HEK293 (cell line): Measurements from ENCODE around the gene NCKAP5.

ENCODE experiments used
- CTCF ChIA-PET: fragments of 350-600 bp; formaldehyde crosslinking; extraction: SDS; loops from one replicate; lab custom pipeline; 2021; ENCODE audit warnings: antibody characterized with exemption; lab: Yijun Ruan, JAX
- POLR2A ChIA-PET: fragments of 300-600 bp; formaldehyde crosslinking; extraction: SDS; loops from one replicate; lab custom pipeline; 2020; ENCODE audit warnings: antibody characterized with exemption, inconsistent platforms; lab: Yijun Ruan, JAX
- H3K27ac ChIP-seq: fragments of 200-500 bp; sonication (Bioruptor generic); 2 replicates; pipeline ENCODE4 v1.5.1; 2014; ENCODE audit warnings: low read depth, low read length, control low read depth, inconsistent platforms; ENCODE audit errors: extremely low read depth
- H3K36me3 ChIP-seq, 2 experiments: fragments of 200-500 bp in 1 of 2; sonication (Bioruptor generic) in 1 of 2; 1 replicate in 1 of 2; 2 replicates in 1 of 2; pipeline ENCODE4 v1.5.1; 2014 to 2017; ENCODE audit warnings: inconsistent platforms in 2 of 2, low read length in 2 of 2; ENCODE audit not compliant: control insufficient read depth in 2 of 2, insufficient read depth in 1 of 2
- H3K4me1 ChIP-seq: fragments of 200-500 bp; sonication (Bioruptor generic); 2 replicates; pipeline ENCODE4 v1.5.1; 2014; ENCODE audit warnings: mild to moderate bottlenecking, low read length, inconsistent platforms; ENCODE audit not compliant: control insufficient read depth, insufficient read depth
- H3K4me3 ChIP-seq: 2 replicates; pipeline ENCODE4 v1.5.1; 2011; ENCODE audit warnings: low read depth, mild to moderate bottlenecking, control low read depth, low read length, moderate library complexity
- H3K9me3 ChIP-seq: fragments of 200-500 bp; sonication (Bioruptor generic); 2 replicates; pipeline ENCODE4 v1.5.1; 2014; ENCODE audit warnings: low read depth, low read length, inconsistent platforms; ENCODE audit not compliant: control insufficient read depth, insufficient read depth
- BCL11B ChIP-seq: fragments of 450-650 bp; formaldehyde crosslinking; IDR thresholded peaks from 2 replicates; pipeline ENCODE4 v1.5.1; 2016; ENCODE audit warnings: low read depth, missing biosample characterization, missing genetic modification characterization
- GLI2 ChIP-seq: fragments of 450-650 bp; formaldehyde crosslinking; IDR thresholded peaks from 2 replicates; pipeline ENCODE4; 2017; ENCODE audit warnings: missing biosample characterization, missing genetic modification characterization, low read depth, borderline replicate concordance
- GLI4 ChIP-seq: fragments of 450-650 bp; formaldehyde crosslinking; IDR thresholded peaks from 2 replicates; pipeline ENCODE4 v1.5.1; 2016; ENCODE audit warnings: missing biosample characterization, missing genetic modification characterization
- GLIS2 ChIP-seq: fragments of 450-650 bp; formaldehyde crosslinking; IDR thresholded peaks from 2 replicates; pipeline ENCODE4 v1.5.1; 2016; ENCODE audit warnings: missing biosample characterization, missing genetic modification characterization
- HOXD13 ChIP-seq: sonication (generic); formaldehyde crosslinking; IDR thresholded peaks from 2 replicates; pipeline ENCODE4 v1.8.0; 2022; ENCODE audit warnings: missing genetic modification reagents, borderline replicate concordance
- OVOL3 ChIP-seq: fragments of 450-650 bp; formaldehyde crosslinking; IDR thresholded peaks from 2 replicates; pipeline ENCODE4 v1.5.1; 2016; ENCODE audit warnings: missing biosample characterization, missing genetic modification characterization
- RBAK ChIP-seq: fragments of 450-650 bp; formaldehyde crosslinking; IDR thresholded peaks from 2 replicates; pipeline ENCODE4 v1.5.1; 2016; ENCODE audit warnings: missing biosample characterization, missing genetic modification characterization
- SCRT2 ChIP-seq: fragments of 450-650 bp; formaldehyde crosslinking; IDR thresholded peaks from 2 replicates; pipeline ENCODE4 v1.5.1; 2016; ENCODE audit warnings: missing biosample characterization, missing genetic modification characterization
- SP7 ChIP-seq: fragments of 450-650 bp; formaldehyde crosslinking; IDR thresholded peaks from 2 replicates; pipeline ENCODE4 v1.5.1; 2016; ENCODE audit warnings: missing biosample characterization, missing genetic modification characterization
- TCF7L2 ChIP-seq: IDR thresholded peaks from 2 replicates; pipeline ENCODE4 v1.6.1; 2011; ENCODE audit warnings: low read depth, mild to moderate bottlenecking, inconsistent platforms, low read length, moderate library complexity, borderline replicate concordance
- YY2 ChIP-seq: fragments of 450-650 bp; formaldehyde crosslinking; IDR thresholded peaks from 2 replicates; pipeline ENCODE4 v1.5.1; 2016; ENCODE audit warnings: missing biosample characterization, missing genetic modification characterization
- ZBTB8A ChIP-seq: fragments of 450-650 bp; formaldehyde crosslinking; IDR thresholded peaks from 2 replicates; pipeline ENCODE4 v1.5.1; 2016; ENCODE audit warnings: missing biosample characterization, missing genetic modification characterization
- ZEB2 ChIP-seq: fragments of 450-650 bp; formaldehyde crosslinking; IDR thresholded peaks from 2 replicates; pipeline ENCODE4 v1.5.1; 2016; ENCODE audit warnings: missing biosample characterization, missing genetic modification characterization
- ZNF169 ChIP-seq: fragments of 450-650 bp; formaldehyde crosslinking; IDR thresholded peaks from 2 replicates; pipeline ENCODE4 v1.5.1; 2016; ENCODE audit warnings: missing biosample characterization, missing genetic modification characterization
- ZNF175 ChIP-seq: fragments of 450-650 bp; formaldehyde crosslinking; IDR thresholded peaks from 2 replicates; pipeline ENCODE4 v1.5.1; 2016; ENCODE audit warnings: missing biosample characterization, missing genetic modification characterization
- ZNF184 ChIP-seq: fragments of 450-650 bp; IDR thresholded peaks from 2 replicates; pipeline ENCODE4 v1.5.1; 2018; ENCODE audit warnings: missing biosample characterization, mild to moderate bottlenecking, missing genetic modification characterization
- ZNF354C ChIP-seq: fragments of 450-650 bp; formaldehyde crosslinking; IDR thresholded peaks from 2 replicates; pipeline ENCODE4 v1.5.1; 2016; ENCODE audit warnings: missing biosample characterization, missing genetic modification characterization, low read depth, borderline replicate concordance
- ZNF37A ChIP-seq: fragments of 450-650 bp; IDR thresholded peaks from 2 replicates; pipeline ENCODE4 v1.5.1; 2018; ENCODE audit warnings: missing biosample characterization, missing genetic modification characterization
- ZNF394 ChIP-seq: fragments of 450-650 bp; formaldehyde crosslinking; IDR thresholded peaks from 2 replicates; pipeline ENCODE4 v1.5.1; 2016; ENCODE audit warnings: missing biosample characterization, missing genetic modification characterization, mild to moderate bottlenecking, moderate library complexity, borderline replicate concordance
- ZNF529 ChIP-seq: fragments of 450-650 bp; formaldehyde crosslinking; IDR thresholded peaks from 2 replicates; pipeline ENCODE4 v1.5.1; 2017; ENCODE audit warnings: missing genetic modification characterization, missing biosample characterization; ENCODE audit not compliant: insufficient replicate concordance
- ZNF544 ChIP-seq: fragments of 450-650 bp; formaldehyde crosslinking; IDR thresholded peaks from 2 replicates; pipeline ENCODE4 v1.5.0; 2017; ENCODE audit warnings: missing biosample characterization, missing genetic modification characterization
- ZNF548 ChIP-seq: fragments of 450-650 bp; formaldehyde crosslinking; IDR thresholded peaks from 2 replicates; pipeline ENCODE4 v1.5.1; 2016; ENCODE audit warnings: missing biosample characterization, missing genetic modification characterization
- ZNF596 ChIP-seq: fragments of 450-650 bp; IDR thresholded peaks from 2 replicates; pipeline ENCODE4 v1.5.0; 2018; ENCODE audit warnings: missing biosample characterization, mild to moderate bottlenecking, missing genetic modification characterization, moderate library complexity
- ZNF624 ChIP-seq: fragments of 450-650 bp; formaldehyde crosslinking; IDR thresholded peaks from 2 replicates; pipeline ENCODE4 v1.5.1; 2017; ENCODE audit warnings: missing biosample characterization, missing genetic modification characterization
- ZNF670 ChIP-seq: fragments of 450-650 bp; formaldehyde crosslinking; IDR thresholded peaks from 2 replicates; pipeline ENCODE4 v1.5.1; 2016; ENCODE audit warnings: missing biosample characterization, missing genetic modification characterization, low read depth
- ZNF791 ChIP-seq: fragments of 450-650 bp; formaldehyde crosslinking; IDR thresholded peaks from 2 replicates; pipeline ENCODE4 v1.5.1; 2016; ENCODE audit warnings: missing biosample characterization, missing genetic modification characterization
- ZNF843 ChIP-seq: fragments of 450-650 bp; formaldehyde crosslinking; IDR thresholded peaks from 2 replicates; pipeline ENCODE4 v1.5.1; 2016; ENCODE audit warnings: missing biosample characterization, missing genetic modification characterization
- TF ChIP-seq, protein P1 (sequence below): fragments of 450-650 bp; formaldehyde crosslinking; IDR thresholded peaks from 2 replicates; pipeline ENCODE4 v1.5.1; 2016; ENCODE audit warnings: missing biosample characterization, missing genetic modification characterization
- TF ChIP-seq, protein P2 (sequence below): fragments of 450-650 bp; IDR thresholded peaks from 2 replicates; pipeline ENCODE4 v1.5.1; 2018; ENCODE audit warnings: missing biosample characterization, mild to moderate bottlenecking, missing genetic modification characterization
- TF ChIP-seq, protein P3 (sequence below): fragments of 450-650 bp; formaldehyde crosslinking; IDR thresholded peaks from 2 replicates; pipeline ENCODE4 v1.5.1; 2016; ENCODE audit warnings: missing biosample characterization, missing genetic modification characterization, low read depth
- TF ChIP-seq, protein P4 (sequence below): fragments of 450-650 bp; formaldehyde crosslinking; conservative IDR thresholded peaks from 2 replicates; pipeline ENCODE4 v1.5.1; 2016; ENCODE audit warnings: low read depth, missing biosample characterization, missing genetic modification characterization

Gene NCKAP5

DNA sequence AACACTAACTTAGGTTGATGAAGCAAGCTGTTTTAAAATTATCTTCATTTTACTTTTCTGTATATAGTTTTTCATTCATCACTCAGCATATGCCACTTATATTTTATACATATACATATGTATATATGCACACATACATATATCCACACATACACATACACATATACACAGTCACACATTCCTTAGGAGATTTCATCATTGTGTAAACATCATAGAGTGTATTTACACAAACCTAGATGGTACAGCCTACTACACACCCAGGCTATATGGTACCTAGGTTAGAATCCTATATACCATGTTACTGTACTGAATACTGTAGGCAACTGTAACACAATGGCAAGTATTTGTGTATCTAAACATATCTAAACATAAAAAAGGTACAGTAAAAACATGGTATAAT lies 602.8 kb downstream of the NCKAP5 start:
- H3K27ac ChIP-seq, result no peak overlapping the region
- POLR2A ChIA-PET, result no interaction called here
- H3K9me3 ChIP-seq, result no peaks in the 10 kb centered on the region
- no peaks in the 10 kb centered on the region for H3K36me3 ChIP-seq
- H3K4me1 ChIP-seq, result no peaks in the 10 kb centered on the region
- no peak overlapping the region for H3K4me3 ChIP-seq
- CTCF ChIA-PET, result no interaction called here
- TF ChIP-seq BCL11B (tag by site-specific recombination), result no peak
- TF ChIP-seq ZBTB8A (tag by site-specific recombination), result no peak
- TF ChIP-seq ZNF596 (tag by site-specific recombination), result no peak
- TF ChIP-seq ZNF544, result no peak
- no peak for TF ChIP-seq TCF7L2
- no peak for TF ChIP-seq ZNF175
- no peak for TF ChIP-seq GLI4 (tag by site-specific recombination)
- TF ChIP-seq RBAK, result no peak
- no peak for TF ChIP-seq ZNF169 (tag by site-specific recombination)
- no peak for TF ChIP-seq OVOL3 (tag by site-specific recombination)
- TF ChIP-seq, protein P1, sequence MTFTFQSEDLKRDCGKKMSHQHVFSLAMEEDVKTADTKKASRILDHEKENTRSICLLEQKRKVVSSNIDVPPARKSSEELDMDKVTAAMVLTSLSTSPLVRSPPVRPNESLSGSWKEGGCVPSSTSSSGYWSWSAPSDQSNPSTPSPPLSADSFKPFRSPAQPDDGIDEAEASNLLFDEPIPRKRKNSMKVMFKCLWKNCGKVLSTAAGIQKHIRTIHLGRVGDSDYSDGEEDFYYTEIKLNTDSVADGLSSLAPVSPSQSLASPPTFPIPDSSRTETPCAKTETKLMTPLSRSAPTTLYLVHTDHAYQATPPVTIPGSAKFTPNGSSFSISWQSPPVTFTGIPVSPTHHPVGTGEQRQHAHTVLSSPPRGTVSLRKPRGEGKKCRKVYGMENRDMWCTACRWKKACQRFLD (tag by site-specific recombination), result no peak
- TF ChIP-seq ZNF624 (tag by site-specific recombination), result no peak
- no peak for TF ChIP-seq ZEB2 (tag by site-specific recombination)
- no peak for TF ChIP-seq ZNF354C (tag by site-specific recombination)
- TF ChIP-seq ZNF548 (tag by site-specific recombination), result no peak

DNA sequence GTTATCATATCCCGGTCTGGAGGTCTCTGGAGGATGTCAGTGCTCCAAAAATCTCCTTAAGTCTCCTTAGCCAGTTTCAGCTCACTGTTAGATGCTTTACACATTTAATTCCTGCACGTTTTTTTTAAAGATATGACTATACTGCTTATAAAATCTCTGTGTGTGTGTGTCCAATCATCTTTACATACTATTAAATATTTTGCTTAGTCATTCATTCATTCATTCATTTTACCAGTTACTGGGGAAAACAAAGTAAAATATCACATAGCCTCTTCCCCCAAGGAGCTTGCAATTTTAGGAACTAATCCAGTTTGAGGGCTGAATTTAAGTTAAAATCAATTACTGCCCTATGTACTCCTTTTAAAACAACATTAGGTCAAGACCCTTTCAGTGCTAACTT lies 605.1 kb downstream of the NCKAP5 start:
- H3K4me1 ChIP-seq, result no peaks in the 10 kb centered on the region
- no peaks in the 10 kb centered on the region for H3K9me3 ChIP-seq
- H3K4me3 ChIP-seq, result no peak overlapping the region
- TF ChIP-seq, protein P2, sequence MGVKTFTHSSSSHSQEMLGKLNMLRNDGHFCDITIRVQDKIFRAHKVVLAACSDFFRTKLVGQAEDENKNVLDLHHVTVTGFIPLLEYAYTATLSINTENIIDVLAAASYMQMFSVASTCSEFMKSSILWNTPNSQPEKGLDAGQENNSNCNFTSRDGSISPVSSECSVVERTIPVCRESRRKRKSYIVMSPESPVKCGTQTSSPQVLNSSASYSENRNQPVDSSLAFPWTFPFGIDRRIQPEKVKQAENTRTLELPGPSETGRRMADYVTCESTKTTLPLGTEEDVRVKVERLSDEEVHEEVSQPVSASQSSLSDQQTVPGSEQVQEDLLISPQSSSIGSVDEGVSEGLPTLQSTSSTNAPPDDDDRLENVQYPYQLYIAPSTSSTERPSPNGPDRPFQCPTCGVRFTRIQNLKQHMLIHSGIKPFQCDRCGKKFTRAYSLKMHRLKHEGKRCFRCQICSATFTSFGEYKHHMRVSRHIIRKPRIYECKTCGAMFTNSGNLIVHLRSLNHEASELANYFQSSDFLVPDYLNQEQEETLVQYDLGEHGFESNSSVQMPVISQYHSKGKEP (tag by site-specific recombination), result no peak
- TF ChIP-seq YY2 (tag by site-specific recombination), result no peak
- TF ChIP-seq GLI2 (tag by site-specific recombination), result no peak
- no peak for TF ChIP-seq ZNF529 (tag by site-specific recombination)
- TF ChIP-seq GLIS2 (tag by site-specific recombination), result no peak
- no peak for TF ChIP-seq SP7
- TF ChIP-seq HOXD13, result no peak
- TF ChIP-seq RBAK, result no peak
- TF ChIP-seq SCRT2 (tag by site-specific recombination), result no peak
- TF ChIP-seq ZNF184 (tag by site-specific recombination), result no peak
- TF ChIP-seq, protein P3, sequence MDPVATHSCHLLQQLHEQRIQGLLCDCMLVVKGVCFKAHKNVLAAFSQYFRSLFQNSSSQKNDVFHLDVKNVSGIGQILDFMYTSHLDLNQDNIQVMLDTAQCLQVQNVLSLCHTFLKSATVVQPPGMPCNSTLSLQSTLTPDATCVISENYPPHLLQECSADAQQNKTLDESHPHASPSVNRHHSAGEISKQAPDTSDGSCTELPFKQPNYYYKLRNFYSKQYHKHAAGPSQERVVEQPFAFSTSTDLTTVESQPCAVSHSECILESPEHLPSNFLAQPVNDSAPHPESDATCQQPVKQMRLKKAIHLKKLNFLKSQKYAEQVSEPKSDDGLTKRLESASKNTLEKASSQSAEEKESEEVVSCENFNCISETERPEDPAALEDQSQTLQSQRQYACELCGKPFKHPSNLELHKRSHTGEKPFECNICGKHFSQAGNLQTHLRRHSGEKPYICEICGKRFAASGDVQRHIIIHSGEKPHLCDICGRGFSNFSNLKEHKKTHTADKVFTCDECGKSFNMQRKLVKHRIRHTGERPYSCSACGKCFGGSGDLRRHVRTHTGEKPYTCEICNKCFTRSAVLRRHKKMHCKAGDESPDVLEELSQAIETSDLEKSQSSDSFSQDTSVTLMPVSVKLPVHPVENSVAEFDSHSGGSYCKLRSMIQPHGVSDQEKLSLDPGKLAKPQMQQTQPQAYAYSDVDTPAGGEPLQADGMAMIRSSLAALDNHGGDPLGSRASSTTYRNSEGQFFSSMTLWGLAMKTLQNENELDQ (tag by site-specific recombination), result no peak
- TF ChIP-seq ZNF670 (tag by site-specific recombination), result no peak
- TF ChIP-seq ZNF37A, result no peak
- no peak for TF ChIP-seq ZNF791
- no peak for TF ChIP-seq ZNF394 (tag by site-specific recombination)
- TF ChIP-seq, protein P4, sequence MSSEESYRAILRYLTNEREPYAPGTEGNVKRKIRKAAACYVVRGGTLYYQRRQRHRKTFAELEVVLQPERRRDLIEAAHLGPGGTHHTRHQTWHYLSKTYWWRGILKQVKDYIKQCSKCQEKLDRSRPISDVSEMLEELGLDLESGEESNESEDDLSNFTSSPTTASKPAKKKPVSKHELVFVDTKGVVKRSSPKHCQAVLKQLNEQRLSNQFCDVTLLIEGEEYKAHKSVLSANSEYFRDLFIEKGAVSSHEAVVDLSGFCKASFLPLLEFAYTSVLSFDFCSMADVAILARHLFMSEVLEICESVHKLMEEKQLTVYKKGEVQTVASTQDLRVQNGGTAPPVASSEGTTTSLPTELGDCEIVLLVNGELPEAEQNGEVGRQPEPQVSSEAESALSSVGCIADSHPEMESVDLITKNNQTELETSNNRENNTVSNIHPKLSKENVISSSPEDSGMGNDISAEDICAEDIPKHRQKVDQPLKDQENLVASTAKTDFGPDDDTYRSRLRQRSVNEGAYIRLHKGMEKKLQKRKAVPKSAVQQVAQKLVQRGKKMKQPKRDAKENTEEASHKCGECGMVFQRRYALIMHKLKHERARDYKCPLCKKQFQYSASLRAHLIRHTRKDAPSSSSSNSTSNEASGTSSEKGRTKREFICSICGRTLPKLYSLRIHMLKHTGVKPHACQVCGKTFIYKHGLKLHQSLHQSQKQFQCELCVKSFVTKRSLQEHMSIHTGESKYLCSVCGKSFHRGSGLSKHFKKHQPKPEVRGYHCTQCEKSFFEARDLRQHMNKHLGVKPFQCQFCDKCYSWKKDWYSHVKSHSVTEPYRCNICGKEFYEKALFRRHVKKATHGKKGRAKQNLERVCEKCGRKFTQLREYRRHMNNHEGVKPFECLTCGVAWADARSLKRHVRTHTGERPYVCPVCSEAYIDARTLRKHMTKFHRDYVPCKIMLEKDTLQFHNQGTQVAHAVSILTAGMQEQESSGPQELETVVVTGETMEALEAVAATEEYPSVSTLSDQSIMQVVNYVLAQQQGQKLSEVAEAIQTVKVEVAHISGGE (tag by site-specific recombination), result no peak
- TF ChIP-seq ZNF843 (tag by site-specific recombination), result no peak
- CTCF ChIA-PET, result interaction anchor here (0.6 kb wide), 1 partner anchor 313 kb away, joined by 7 read pairs; no protein-coding TSS in a partner anchor
- POLR2A ChIA-PET, result no interaction called here
- H3K36me3 ChIP-seq, result no peaks in the 10 kb centered on the region
- H3K27ac ChIP-seq, result no peak overlapping the region
